Spleen (tissue), 11 donors: ENCODE measurements around the gene NCOA4. TPM values are rescaled to one million over a fixed set of nuclear protein-coding genes. Genes with fewer than 3 reads are reported as not detected.
A peak's percentile ranks its signal among the peaks of the same experiment; 100 is the strongest.

ENCODE experiments used
- DNase-seq: peaks from one replicate; pipeline ENCODE4 v3.0.0-alpha.2; 2020
- H3K27ac ChIP-seq, 8 donors: fragments of 200-600 bp; sonication (generic) in 7 of 8; 1 replicate in 4 of 8; 2 replicates in 4 of 8; pipeline versions ENCODE4 v1.5.0 to v1.8.0; 2016 to 2021; ENCODE audit warnings: inconsistent platforms in 4 of 8, mild to moderate bottlenecking in 4 of 8, moderate library complexity in 1 of 8
- H3K27me3 ChIP-seq, 7 donors: fragments of 200-600 bp; sonication (generic) in 6 of 7; replicated peaks in 1 of 7; 1 replicate in 4 of 7; 2 replicates in 3 of 7; pipeline versions ENCODE4 v1.5.0 to v1.8.0; 2016 to 2021; ENCODE audit warnings: inconsistent platforms in 3 of 7, mild to moderate bottlenecking in 1 of 7
- H3K36me3 ChIP-seq, 6 donors: fragments of 200-600 bp; sonication (generic) in 5 of 6; 1 replicate in 4 of 6; 2 replicates in 2 of 6; pipeline versions ENCODE4 v1.5.0 to v1.8.0; 2016 to 2021; ENCODE audit warnings: inconsistent platforms in 2 of 6
- H3K4me1 ChIP-seq, 6 donors: fragments of 200-600 bp; sonication (generic) in 5 of 6; 1 replicate in 3 of 6; 2 replicates in 3 of 6; pipeline versions ENCODE4 v1.5.0 to v1.8.0; 2016 to 2021; ENCODE audit warnings: inconsistent platforms in 3 of 6
- H3K4me3 ChIP-seq, 8 donors: fragments of 200-600 bp; sonication (generic) in 7 of 8; 1 replicate in 4 of 8; 2 replicates in 4 of 8; pipeline versions ENCODE4 v1.5.0 to v1.8.0; 2016 to 2021; ENCODE audit warnings: inconsistent platforms in 4 of 8, mild to moderate bottlenecking in 4 of 8, moderate library complexity in 2 of 8
- H3K9me3 ChIP-seq, 8 donors: fragments of 200-600 bp; sonication (generic) in 7 of 8; 1 replicate in 4 of 8; 2 replicates in 4 of 8; pipeline versions ENCODE4 v1.5.0 to v1.8.0; 2016 to 2021; ENCODE audit warnings: inconsistent platforms in 4 of 8
- CTCF ChIP-seq, 11 experiments: fragments of 200-600 bp in 7 of 11; fragments of 450-650 bp in 4 of 11; sonication (generic) in 4 of 11; IDR thresholded peaks in 8 of 11; conservative IDR thresholded peaks in 3 of 11; 1 replicate in 7 of 11; 2 replicates in 4 of 11; pipeline versions ENCODE4 v1.4.0 to v1.8.0; 2016 to 2021; ENCODE audit warnings: antibody characterized with exemption in 11 of 11, inconsistent platforms in 4 of 11, mild to moderate bottlenecking in 1 of 11
- POLR2A ChIP-seq, 3 donors: fragments of 450-650 bp; IDR thresholded peaks; one replicate each; pipeline ENCODE4 v1.5.1; 2017; ENCODE audit warnings: antibody characterized with exemption in 3 of 3, mild to moderate bottlenecking in 1 of 3
- POLR2AphosphoS5 ChIP-seq, 3 donors: sonication (generic); formaldehyde crosslinking; IDR thresholded peaks; one replicate each; pipeline ENCODE4 v1.5.1; 2017; ENCODE audit warnings: antibody characterized with exemption in 3 of 3
- WGBS, 5 donors: extraction: QIAGEN DNeasy Blood & Tissue Kit in 3 of 5; methylation state at CpG; one replicate each; pipeline versions ENCODE4 v1.1.5 to v1.1.7; 2013 to 2018; 5-methylcytosine and 5-hydroxymethylcytosine counted together
- intact Hi-C: fragments of 100-400 bp; cut with DNase I; formaldehyde crosslinking; loops from one replicate; pipeline ENCODE4 v1.15.0; 2023; ENCODE audit warnings: low total_unique reads
- polyA plus RNA-seq, 3 donors: library from polyadenylated mRNA; stranded (reverse); fragments of 200-250 nt; gene quantifications; one replicate each; pipeline ENCODE4 v1.2.1, GENCODE V29; 2013
- total RNA-seq, 7 donors: library from RNA; depleted of rRNA in 3 of 7; stranded (reverse); fragments of >200 nt in 3 of 7; fragmentation: NEBNext Ultra II Directional in 4 of 7; extraction: Animal tissue kit (Norgen Biotek cat#: 25700) in 4 of 7; gene quantifications; one replicate each; pipeline versions ENCODE4 v1.1.0 to v1.2.1, GENCODE V29; 2016 to 2021
- donor health status: healthy with polysubstance abuse.
- donor health status: DM: no; HTN: no; CAD: no; lungs with moderate emphysema.
- donor health status: DM: no; HTN: no; CAD: no.
- donor health status: Bipolar disorder and iron deficiency.
- donor health status: healthy.
- donor health status: DM: no; HTN: no; CAD: no.
- donor health status: DM: yes; HTN: yes; CAD: no.

The NCOA4 gene
- total and polyA plus RNA-seq, 10 donors: 39.3 to 352 (median 255) TPM

- H3K4me1 ChIP-seq: peaks cover 39 to 94% (median 78%) of the 10 kb centered on the region in 6 donors
- peak overlapping the region in 7 of 8 donors; percentile 75 to 95 (median 92) for H3K27ac ChIP-seq
- DNase-seq: no peak
Measured at GRCh38 chr10:46019177-46019528, 11.3 kb downstream of the NCOA4 start.

GRCh38 chr10:46018453-46019176 is 11.8 kb downstream of the NCOA4 start:
- Histone ChIP-seq H3K36me3 (peaks cover 2 to 38% (median 28%) of the 10 kb centered on the region in 6 donors), H3K4me3 (peak overlapping the region in 3 of 8 donors; percentile 51 to 76 (median 67)), H3K9me3 (no peaks in the 10 kb centered on the region), H3K4me1 (peaks cover 33 to 91% (median 73%) of the 10 kb centered on the region in 6 donors), H3K27ac (peak overlapping the region; percentile 39 to 95 (median 92)), H3K27me3 (no peaks in the 10 kb centered on the region)
- 15 to 42% (median 26%) methylated on average over 2 of the region's 2 CpGs for WGBS, 5 donors
- no peak for DNase-seq
- no peak for TF ChIP-seq CTCF (IDR thresholded peaks at IDR 0.05 in 8 of 11, conservative IDR thresholded peaks at IDR 0.05 in 3 of 11)
- TF ChIP-seq POLR2AphosphoS5 (IDR thresholded peaks at IDR 0.05): peak in 1 of 3 donors; percentile 11
- intact Hi-C loops: no loop called here

More at GRCh38 chr10:46019177-46019528, 11.3 kb downstream of the NCOA4 start:
- TF ChIP-seq POLR2A (IDR thresholded peaks at IDR 0.05): no peak
- no peak for TF ChIP-seq CTCF (IDR thresholded peaks at IDR 0.05 in 8 of 11, conservative IDR thresholded peaks at IDR 0.05 in 3 of 11)
- TF ChIP-seq POLR2AphosphoS5 (IDR thresholded peaks at IDR 0.05): no peak
- peaks cover 0 to 32% (median 23%) of the 10 kb centered on the region in 6 donors for H3K36me3 ChIP-seq
- 57 to 75% (median 69%) methylated on average over 3 of the region's 3 CpGs for WGBS, 5 donors
- no peaks in the 10 kb centered on the region for H3K9me3 ChIP-seq
- H3K27me3 ChIP-seq: no peaks in the 10 kb centered on the region
- intact Hi-C loops: no loop called here
- H3K4me3 ChIP-seq: peak overlapping the region in 3 of 8 donors; percentile 51 to 76 (median 67)

GRCh38 chr10:46017733-46018132 is 12.7 kb downstream of the NCOA4 start:
- 63 to 76% (median 72%) methylated on average over 2 of the region's 2 CpGs for WGBS, 5 donors
- intact Hi-C loops: no loop called here
- H3K4me3 ChIP-seq: peak overlapping the region in 1 of 8 donors; percentile 76
- no peak for DNase-seq
- peak overlapping the region in 7 of 8 donors; percentile 23 to 94 (median 92) for H3K27ac ChIP-seq
- peaks cover 2 to 47% (median 37%) of the 10 kb centered on the region in 6 donors for H3K36me3 ChIP-seq
- peaks cover 32 to 87% (median 66%) of the 10 kb centered on the region in 6 donors for H3K4me1 ChIP-seq
- H3K27me3 ChIP-seq: no peaks in the 10 kb centered on the region
- no peaks in the 10 kb centered on the region for H3K9me3 ChIP-seq
- TF ChIP-seq POLR2AphosphoS5 (IDR thresholded peaks at IDR 0.05) (no peak), POLR2A (IDR thresholded peaks at IDR 0.05) (no peak), CTCF (IDR thresholded peaks at IDR 0.05 in 8 of 11, conservative IDR thresholded peaks at IDR 0.05 in 3 of 11) (no peak)

- 73 to 90% (median 82%) methylated on average over 1 of the region's 1 CpG for WGBS, 5 donors
- peak overlapping the region in 2 of 8 donors; percentile 28 to 94 for H3K27ac ChIP-seq
- TF ChIP-seq POLR2AphosphoS5 (IDR thresholded peaks at IDR 0.05) (no peak), POLR2A (IDR thresholded peaks at IDR 0.05) (no peak), CTCF (IDR thresholded peaks at IDR 0.05 in 8 of 11, conservative IDR thresholded peaks at IDR 0.05 in 3 of 11) (no peak)
- intact Hi-C loops: no loop called here
- DNase-seq: no peak
- H3K4me3 ChIP-seq: no peak overlapping the region
- peaks cover 32 to 78% (median 57%) of the 10 kb centered on the region in 6 donors for H3K4me1 ChIP-seq
- peaks cover 2 to 56% (median 46%) of the 10 kb centered on the region in 6 donors for H3K36me3 ChIP-seq
- no peaks in the 10 kb centered on the region for H3K27me3 ChIP-seq
- no peaks in the 10 kb centered on the region for H3K9me3 ChIP-seq
Measured at GRCh38 chr10:46016811-46017210, 13.6 kb downstream of the NCOA4 start.
